K562 (cell line): Measurements from ENCODE around the gene EPB41L2. TPM values are rescaled to one million over a fixed set of nuclear protein-coding genes. Genes with fewer than 3 reads are reported as not detected.

Source experiments
- ATAC-seq: fragments of 200-7000 bp; cut with Tn5 transposase; 3 replicates; pipeline ENCODE4 v1.9.1; 2020; ENCODE audit warnings: moderate library complexity
- BruUV-seq: library from RNA; stranded (reverse); fragments of 400-500 nt; replicated peaks from 2 replicates; lab custom pipeline; 2021; lab: Mats Ljungman, UMichigan
- CTCF ChIA-PET: fragments of 300-600 bp; formaldehyde crosslinking; extraction: SDS; loops from one replicate; lab custom pipeline; 2021; ENCODE audit warnings: low intra/inter-chr PET ratio; lab: Yijun Ruan, JAX
- POLR2A ChIA-PET: fragments of 300-600, 350-650 bp; sonication (Branson Sonifier 250); formaldehyde crosslinking; extraction: SDS; loops from one replicate; lab custom pipeline; 2021; ENCODE audit warnings: antibody characterized with exemption, inconsistent platforms; lab: Yijun Ruan, JAX
- DNase-seq, 4 experiments: peaks; one replicate each; pipeline versions ENCODE4 v3.0.0 to v3.0.0-alpha.2; 2011 to 2018; ENCODE audit warnings: low spot score in 3 of 4, mixed read lengths in 3 of 4; ENCODE audit errors: extremely low read depth in 1 of 4
- FAIRE-seq: peaks from 2 replicates; lab custom pipeline; 2011; peaks lifted over from hg19 to GRCh38; lab: Jason Lieb, UNC
- H2AFZ ChIP-seq: 2 replicates; pipeline ENCODE4 v1.6.0; 2011; ENCODE audit warnings: low read depth, low read length, control low read depth, inconsistent platforms
- H3K27ac ChIP-seq: fragments of 200-600 bp; 3 replicates; pipeline ENCODE4 v1.8.0; 2011; ENCODE audit warnings: low read depth, mild to moderate bottlenecking, control low read depth, inconsistent platforms, low read length, moderate library complexity, mixed read lengths; ENCODE audit errors: extremely low read depth
- H3K27me3 ChIP-seq, 2 experiments: fragments of 300-600 bp in 1 of 2; 2 replicates in 1 of 2; 3 replicates in 1 of 2; pipeline versions ENCODE4 v1.6.0 to v1.8.0; 2011; ENCODE audit warnings: inconsistent platforms in 2 of 2, low read length in 2 of 2, mild to moderate bottlenecking in 1 of 2, mixed read lengths in 1 of 2, moderate library complexity in 1 of 2; ENCODE audit not compliant: control insufficient read depth in 2 of 2, insufficient read depth in 2 of 2
- H3K36me3 ChIP-seq: fragments of 300-600 bp; 3 replicates; pipeline ENCODE4 v1.8.0; 2011; ENCODE audit warnings: mild to moderate bottlenecking, low read length, inconsistent platforms; ENCODE audit not compliant: control insufficient read depth, insufficient read depth
- H3K4me1 ChIP-seq, 2 experiments: fragments of 200-600 bp in 1 of 2; replicated peaks in 1 of 2; 2 replicates in 1 of 2; 3 replicates in 1 of 2; pipeline versions ENCODE4 v1.5.1 to v1.8.0; 2011; ENCODE audit warnings: inconsistent platforms in 2 of 2, low read length in 2 of 2, mild to moderate bottlenecking in 1 of 2, mixed read lengths in 1 of 2, moderate library complexity in 1 of 2; ENCODE audit not compliant: control insufficient read depth in 2 of 2, insufficient read depth in 2 of 2
- H3K4me2 ChIP-seq: 2 replicates; pipeline ENCODE4 v1.6.1; 2011; ENCODE audit warnings: low read length, control low read depth, inconsistent platforms, mixed read lengths; ENCODE audit not compliant: insufficient read depth
- H3K4me3 ChIP-seq: fragments of 200-600 bp; sonication (generic), shearing (Covaris generic); 2 replicates; pipeline ENCODE4 v1.5.1; 2016; ENCODE audit warnings: control low read depth, inconsistent platforms
- H3K79me2 ChIP-seq: fragments of 200-600 bp; 3 replicates; pipeline ENCODE4 v1.8.0; 2011; ENCODE audit warnings: low read length, inconsistent platforms; ENCODE audit not compliant: control insufficient read depth, insufficient read depth
- H3K9ac ChIP-seq, 2 experiments: 2 replicates each; pipeline versions ENCODE4 v1.6.0 to v1.6.1; 2011; ENCODE audit warnings: low read depth in 2 of 2, low read length in 2 of 2, control low read depth in 1 of 2, inconsistent platforms in 1 of 2, mild to moderate bottlenecking in 1 of 2, mixed read lengths in 1 of 2; ENCODE audit not compliant: insufficient read depth in 1 of 2
- H3K9me1 ChIP-seq: one replicate; pipeline ENCODE4 v1.6.0; 2011; ENCODE audit warnings: inconsistent platforms, mild to moderate bottlenecking, low read length, moderate library complexity; ENCODE audit not compliant: control insufficient read depth, insufficient read depth
- H3K9me3 ChIP-seq: replicated peaks from 2 replicates; pipeline ENCODE4 v1.5.1; 2011; ENCODE audit warnings: low read depth, low read length, inconsistent platforms; ENCODE audit not compliant: control insufficient read depth, insufficient read depth
- H4K20me1 ChIP-seq: replicated peaks from 2 replicates; pipeline ENCODE4 v1.6.1; 2011; ENCODE audit warnings: low read length, inconsistent platforms, mixed read lengths; ENCODE audit not compliant: control insufficient read depth, insufficient read depth
- GABPA ChIP-seq: fragments of 200-800 bp; sonication (Bioruptor generic); conservative IDR thresholded peaks from 2 replicates; pipeline ENCODE4 v1.6.1; 2016; ENCODE audit warnings: low read depth, missing genetic modification characterization, missing compliant biosample characterization
- HNRNPLL ChIP-seq: fragments of 200-400 bp; formaldehyde crosslinking; IDR thresholded peaks from 2 replicates; pipeline ENCODE4 v1.6.1; 2017; ENCODE audit warnings: low read length, low read depth, mild to moderate bottlenecking; ENCODE audit not compliant: poor library complexity, severe bottlenecking
- MTA3 ChIP-seq: fragments of 450-650 bp; formaldehyde crosslinking; IDR thresholded peaks from 2 replicates; pipeline ENCODE4 v1.6.1; 2017; ENCODE audit warnings: mild to moderate bottlenecking, borderline replicate concordance
- WGBS: fragments of 100-300 bp; shearing (Covaris generic); methylation state at CpG from one replicate; pipeline ENCODE4 v1.1.6; 2016; ENCODE audit warnings: low coverage, mixed read lengths; ENCODE audit not compliant: insufficient coverage; ENCODE audit errors: missing lambda C conversion rate; 5-methylcytosine and 5-hydroxymethylcytosine counted together
- in situ Hi-C: fragments of 300-500 bp; cut with MboI; formaldehyde crosslinking; loops from 4 replicates; pipeline ENCODE4 v1.15.0; 2018; ENCODE audit warnings: inconsistent platforms, mixed read lengths
- intact Hi-C: fragments of 100-400 bp; cut with micrococcal nuclease; formaldehyde crosslinking; loops from 2 replicates; pipeline ENCODE4 v1.14.2; 2022
- polyA plus RNA-seq, 8 experiments: library from polyadenylated mRNA; depleted of rRNA in 4 of 8; stranded (reverse) in 5 of 8; unstranded in 3 of 8; fragments of >200 nt; fragmentation: Nextera tagmentation in 2 of 8; fragmentation: Illumina TruSeq in 1 of 8; extraction: Ambion mirVana in 2 of 8; extraction: Trizol in 1 of 8; gene quantifications; 2 replicates each; pipeline versions ENCODE4 v1.2.1 to v1.2.3, GENCODE V29; 2011 to 2014; ENCODE audit warnings: inconsistent platforms in 1 of 8, missing spikeins in 1 of 8
- total RNA-seq, 7 experiments: library from RNA; depleted of rRNA in 6 of 7; stranded (reverse); fragments of >200 nt in 6 of 7; fragmentation: Illumina TruSeq in 2 of 7; extraction: Trizol in 2 of 7; gene quantifications; 2 replicates each; pipeline versions ENCODE4 v1.2.1 to v1.2.3, GENCODE V29; 2011 to 2021; ENCODE audit warnings: low replicate concordance in 1 of 7
- TF ChIP-seq, protein P1 (sequence below): sonication (generic); formaldehyde crosslinking; IDR thresholded peaks from 2 replicates; pipeline ENCODE4 v1.8.1; 2023; ENCODE audit warnings: missing genetic modification reagents, mild to moderate bottlenecking, borderline replicate concordance
- TF ChIP-seq, protein P2 (sequence below): fragments of 200-800 bp; sonication (Bioruptor generic); IDR thresholded peaks from 2 replicates; pipeline ENCODE4 v1.6.1; 2016; ENCODE audit warnings: missing genetic modification characterization, missing compliant biosample characterization
- TF ChIP-seq, protein P3 (sequence below), 2 experiments: fragments of 450-650 bp; IDR thresholded peaks; 2 replicates each; pipeline ENCODE4 v1.6.1; 2016
- TF ChIP-seq, protein P4 (sequence below): sonication (generic); formaldehyde crosslinking; IDR thresholded peaks from 2 replicates; pipeline ENCODE4 v1.8.1; 2022; ENCODE audit warnings: missing genetic modification reagents

Gene EPB41L2
- total and polyA plus RNA-seq, 9 of the 15 experiments (the other 6 are each of a cell fraction or from before 2014, with no cell fraction given): 5.1 to 53.6 (median 25.0) TPM

DNA sequence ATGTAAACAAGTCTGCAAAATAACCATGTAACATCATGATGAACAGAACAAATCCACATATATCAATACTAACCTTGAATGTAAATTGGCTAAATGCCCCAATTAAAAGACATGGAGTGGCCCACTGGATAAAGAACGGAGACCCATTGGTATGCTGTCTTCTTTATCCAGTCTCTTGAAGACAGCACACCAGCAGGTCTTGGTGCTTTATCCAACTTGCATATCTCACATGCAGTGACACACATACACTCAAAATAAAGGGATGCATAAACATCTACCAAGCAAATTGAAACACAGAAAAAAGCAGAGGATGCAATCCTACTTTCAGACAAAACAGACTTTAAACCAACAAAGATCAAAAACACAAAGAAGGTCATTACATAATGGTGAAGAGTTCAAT is 30.3 kb upstream of the EPB41L2 start:
- no TSS peak for BruUV-seq
- H3K27me3 ChIP-seq: no peaks in the 10 kb centered on the region
- H3K79me2 ChIP-seq: no peaks in the 10 kb centered on the region
- no peaks in the 10 kb centered on the region for H4K20me1 ChIP-seq
- H3K4me1 ChIP-seq: no peaks in the 10 kb centered on the region
- ATAC-seq (no peak), DNase-seq (no peak), FAIRE-seq (no peak)
- no peak overlapping the region for H3K9ac ChIP-seq
- in situ Hi-C loops: no loop called here
- H3K4me2 ChIP-seq: no peak overlapping the region
- no peaks in the 10 kb centered on the region for H3K9me1 ChIP-seq
- no peaks in the 10 kb centered on the region for H3K36me3 ChIP-seq
- H3K9me3 ChIP-seq: no peaks in the 10 kb centered on the region
- 0% methylated on average over 1 of the region's 1 CpG for WGBS
- no peak overlapping the region for H3K4me3 ChIP-seq
- intact Hi-C loops: no loop called here
- POLR2A ChIA-PET: no interaction called here
- no peak overlapping the region for H2AFZ ChIP-seq
- CTCF ChIA-PET: no interaction called here
- no peak overlapping the region for H3K27ac ChIP-seq
- TF ChIP-seq, protein P1, sequence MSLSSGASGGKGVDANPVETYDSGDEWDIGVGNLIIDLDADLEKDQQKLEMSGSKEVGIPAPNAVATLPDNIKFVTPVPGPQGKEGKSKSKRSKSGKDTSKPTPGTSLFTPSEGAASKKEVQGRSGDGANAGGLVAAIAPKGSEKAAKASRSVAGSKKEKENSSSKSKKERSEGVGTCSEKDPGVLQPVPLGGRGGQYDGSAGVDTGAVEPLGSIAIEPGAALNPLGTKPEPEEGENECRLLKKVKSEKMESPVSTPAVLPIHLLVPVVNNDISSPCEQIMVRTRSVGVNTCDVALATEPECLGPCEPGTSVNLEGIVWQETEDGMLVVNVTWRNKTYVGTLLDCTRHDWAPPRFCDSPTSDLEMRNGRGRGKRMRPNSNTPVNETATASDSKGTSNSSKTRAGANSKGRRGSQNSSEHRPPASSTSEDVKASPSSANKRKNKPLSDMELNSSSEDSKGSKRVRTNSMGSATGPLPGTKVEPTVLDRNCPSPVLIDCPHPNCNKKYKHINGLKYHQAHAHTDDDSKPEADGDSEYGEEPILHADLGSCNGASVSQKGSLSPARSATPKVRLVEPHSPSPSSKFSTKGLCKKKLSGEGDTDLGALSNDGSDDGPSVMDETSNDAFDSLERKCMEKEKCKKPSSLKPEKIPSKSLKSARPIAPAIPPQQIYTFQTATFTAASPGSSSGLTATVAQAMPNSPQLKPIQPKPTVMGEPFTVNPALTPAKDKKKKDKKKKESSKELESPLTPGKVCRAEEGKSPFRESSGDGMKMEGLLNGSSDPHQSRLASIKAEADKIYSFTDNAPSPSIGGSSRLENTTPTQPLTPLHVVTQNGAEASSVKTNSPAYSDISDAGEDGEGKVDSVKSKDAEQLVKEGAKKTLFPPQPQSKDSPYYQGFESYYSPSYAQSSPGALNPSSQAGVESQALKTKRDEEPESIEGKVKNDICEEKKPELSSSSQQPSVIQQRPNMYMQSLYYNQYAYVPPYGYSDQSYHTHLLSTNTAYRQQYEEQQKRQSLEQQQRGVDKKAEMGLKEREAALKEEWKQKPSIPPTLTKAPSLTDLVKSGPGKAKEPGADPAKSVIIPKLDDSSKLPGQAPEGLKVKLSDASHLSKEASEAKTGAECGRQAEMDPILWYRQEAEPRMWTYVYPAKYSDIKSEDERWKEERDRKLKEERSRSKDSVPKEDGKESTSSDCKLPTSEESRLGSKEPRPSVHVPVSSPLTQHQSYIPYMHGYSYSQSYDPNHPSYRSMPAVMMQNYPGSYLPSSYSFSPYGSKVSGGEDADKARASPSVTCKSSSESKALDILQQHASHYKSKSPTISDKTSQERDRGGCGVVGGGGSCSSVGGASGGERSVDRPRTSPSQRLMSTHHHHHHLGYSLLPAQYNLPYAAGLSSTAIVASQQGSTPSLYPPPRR (CRISPR knock-in tag): no peak
- TF ChIP-seq MTA3 (no peak), GABPA (tag) (no peak), HNRNPLL (no peak)
- TF ChIP-seq, protein P2, sequence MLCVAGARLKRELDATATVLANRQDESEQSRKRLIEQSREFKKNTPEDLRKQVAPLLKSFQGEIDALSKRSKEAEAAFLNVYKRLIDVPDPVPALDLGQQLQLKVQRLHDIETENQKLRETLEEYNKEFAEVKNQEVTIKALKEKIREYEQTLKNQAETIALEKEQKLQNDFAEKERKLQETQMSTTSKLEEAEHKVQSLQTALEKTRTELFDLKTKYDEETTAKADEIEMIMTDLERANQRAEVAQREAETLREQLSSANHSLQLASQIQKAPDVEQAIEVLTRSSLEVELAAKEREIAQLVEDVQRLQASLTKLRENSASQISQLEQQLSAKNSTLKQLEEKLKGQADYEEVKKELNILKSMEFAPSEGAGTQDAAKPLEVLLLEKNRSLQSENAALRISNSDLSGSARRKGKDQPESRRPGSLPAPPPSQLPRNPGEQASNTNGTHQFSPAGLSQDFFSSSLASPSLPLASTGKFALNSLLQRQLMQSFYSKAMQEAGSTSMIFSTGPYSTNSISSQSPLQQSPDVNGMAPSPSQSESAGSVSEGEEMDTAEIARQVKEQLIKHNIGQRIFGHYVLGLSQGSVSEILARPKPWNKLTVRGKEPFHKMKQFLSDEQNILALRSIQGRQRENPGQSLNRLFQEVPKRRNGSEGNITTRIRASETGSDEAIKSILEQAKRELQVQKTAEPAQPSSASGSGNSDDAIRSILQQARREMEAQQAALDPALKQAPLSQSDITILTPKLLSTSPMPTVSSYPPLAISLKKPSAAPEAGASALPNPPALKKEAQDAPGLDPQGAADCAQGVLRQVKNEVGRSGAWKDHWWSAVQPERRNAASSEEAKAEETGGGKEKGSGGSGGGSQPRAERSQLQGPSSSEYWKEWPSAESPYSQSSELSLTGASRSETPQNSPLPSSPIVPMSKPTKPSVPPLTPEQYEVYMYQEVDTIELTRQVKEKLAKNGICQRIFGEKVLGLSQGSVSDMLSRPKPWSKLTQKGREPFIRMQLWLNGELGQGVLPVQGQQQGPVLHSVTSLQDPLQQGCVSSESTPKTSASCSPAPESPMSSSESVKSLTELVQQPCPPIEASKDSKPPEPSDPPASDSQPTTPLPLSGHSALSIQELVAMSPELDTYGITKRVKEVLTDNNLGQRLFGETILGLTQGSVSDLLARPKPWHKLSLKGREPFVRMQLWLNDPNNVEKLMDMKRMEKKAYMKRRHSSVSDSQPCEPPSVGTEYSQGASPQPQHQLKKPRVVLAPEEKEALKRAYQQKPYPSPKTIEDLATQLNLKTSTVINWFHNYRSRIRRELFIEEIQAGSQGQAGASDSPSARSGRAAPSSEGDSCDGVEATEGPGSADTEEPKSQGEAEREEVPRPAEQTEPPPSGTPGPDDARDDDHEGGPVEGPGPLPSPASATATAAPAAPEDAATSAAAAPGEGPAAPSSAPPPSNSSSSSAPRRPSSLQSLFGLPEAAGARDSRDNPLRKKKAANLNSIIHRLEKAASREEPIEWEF (CRISPR knock-in tag): no peak
- TF ChIP-seq, protein P3, sequence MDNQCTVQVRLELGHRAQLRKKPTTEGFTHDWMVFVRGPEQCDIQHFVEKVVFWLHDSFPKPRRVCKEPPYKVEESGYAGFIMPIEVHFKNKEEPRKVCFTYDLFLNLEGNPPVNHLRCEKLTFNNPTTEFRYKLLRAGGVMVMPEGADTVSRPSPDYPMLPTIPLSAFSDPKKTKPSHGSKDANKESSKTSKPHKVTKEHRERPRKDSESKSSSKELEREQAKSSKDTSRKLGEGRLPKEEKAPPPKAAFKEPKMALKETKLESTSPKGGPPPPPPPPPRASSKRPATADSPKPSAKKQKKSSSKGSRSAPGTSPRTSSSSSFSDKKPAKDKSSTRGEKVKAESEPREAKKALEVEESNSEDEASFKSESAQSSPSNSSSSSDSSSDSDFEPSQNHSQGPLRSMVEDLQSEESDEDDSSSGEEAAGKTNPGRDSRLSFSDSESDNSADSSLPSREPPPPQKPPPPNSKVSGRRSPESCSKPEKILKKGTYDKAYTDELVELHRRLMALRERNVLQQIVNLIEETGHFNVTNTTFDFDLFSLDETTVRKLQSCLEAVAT (IDR thresholded peaks at IDR 0.05): no peak
- TF ChIP-seq, protein P4, sequence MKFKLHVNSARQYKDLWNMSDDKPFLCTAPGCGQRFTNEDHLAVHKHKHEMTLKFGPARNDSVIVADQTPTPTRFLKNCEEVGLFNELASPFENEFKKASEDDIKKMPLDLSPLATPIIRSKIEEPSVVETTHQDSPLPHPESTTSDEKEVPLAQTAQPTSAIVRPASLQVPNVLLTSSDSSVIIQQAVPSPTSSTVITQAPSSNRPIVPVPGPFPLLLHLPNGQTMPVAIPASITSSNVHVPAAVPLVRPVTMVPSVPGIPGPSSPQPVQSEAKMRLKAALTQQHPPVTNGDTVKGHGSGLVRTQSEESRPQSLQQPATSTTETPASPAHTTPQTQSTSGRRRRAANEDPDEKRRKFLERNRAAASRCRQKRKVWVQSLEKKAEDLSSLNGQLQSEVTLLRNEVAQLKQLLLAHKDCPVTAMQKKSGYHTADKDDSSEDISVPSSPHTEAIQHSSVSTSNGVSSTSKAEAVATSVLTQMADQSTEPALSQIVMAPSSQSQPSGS: no peak
